K562 (cell line): ENCODE results near the gene RNF214.

ENCODE experiments used
- CTCF ChIP-seq, 3 experiments: IDR thresholded peaks in 2 of 3; conservative IDR thresholded peaks in 1 of 3; 2 replicates each; pipeline ENCODE4 v1.5.1; 2011 to 2012; ENCODE audit warnings: low read length in 3 of 3, mild to moderate bottlenecking in 3 of 3, control low read depth in 2 of 3, improper control_type of control experiment in 1 of 3, inconsistent platforms in 1 of 3, low read depth in 1 of 3, mixed read lengths in 1 of 3, moderate library complexity in 1 of 3; ENCODE audit not compliant: insufficient read depth in 2 of 3
- DPF2 ChIP-seq: fragments of 450-650 bp; IDR thresholded peaks from 2 replicates; pipeline ENCODE4 v1.6.1; 2016
- POLR2A ChIP-seq: fragments of 450-650 bp; conservative IDR thresholded peaks from 2 replicates; pipeline ENCODE4 v1.6.1; 2016
- RCOR1 ChIP-seq, 2 experiments: IDR thresholded peaks; 2 replicates each; pipeline ENCODE4 v1.6.1; 2012; ENCODE audit warnings: low read depth in 2 of 2, low read length in 2 of 2, borderline replicate concordance in 1 of 2, improper control_type of control experiment in 1 of 2
- SAP30 ChIP-seq: fragments of 200-600 bp; sonication (generic); IDR thresholded peaks from 2 replicates; pipeline ENCODE4 v1.6.1; 2012; ENCODE audit warnings: borderline replicate concordance, low read depth, mild to moderate bottlenecking, moderate library complexity, low read length, control low read depth, inconsistent platforms; ENCODE audit not compliant: insufficient read depth, poor library complexity, severe bottlenecking
- USF2 ChIP-seq: sonication (generic); formaldehyde crosslinking; IDR thresholded peaks from 2 replicates; pipeline ENCODE4 v1.5.0; 2020; ENCODE audit warnings: missing genetic modification reagents
- ZBTB7A ChIP-seq: IDR thresholded peaks from 2 replicates; pipeline ENCODE4 v1.6.1; 2011; ENCODE audit warnings: low read depth, mild to moderate bottlenecking, low read length, moderate library complexity, borderline replicate concordance; ENCODE audit not compliant: control insufficient read depth
- ZNF239 ChIP-seq: fragments of 250-450 bp; sonication (Bioruptor Pico); IDR thresholded peaks from 2 replicates; pipeline ENCODE4 v1.4.0; 2020; ENCODE audit warnings: mild to moderate bottlenecking

- no peak for TF ChIP-seq USF2 (CRISPR knock-in tag)
- TF ChIP-seq SAP30: no peak
- TF ChIP-seq ZNF239: no peak
- TF ChIP-seq CTCF (IDR thresholded peaks at IDR 0.05 in 2 of 3, conservative IDR thresholded peaks at IDR 0.05 in 1 of 3; ENCODE audit: insufficient read depth in 2 of 3, low read depth in 1 of 3, low read length in 3 of 3): no peak
- no peak for TF ChIP-seq POLR2A
- TF ChIP-seq DPF2: peak; percentile 50; the same call in 1 of the 2 replicates
- TF ChIP-seq RCOR1 (IDR thresholded peaks at IDR 0.05; ENCODE audit: borderline replicate concordance in 1 of 2, low read depth in 2 of 2, low read length in 2 of 2): no peak
- TF ChIP-seq ZBTB7A: no peak
Observed at GRCh38 chr11:117248341-117248740, 15.9 kb downstream of the RNF214 start.
